ENCODE results near the gene IL9. TPM values are rescaled to one million over a fixed set of nuclear protein-coding genes. Genes with fewer than 3 reads are reported as not detected.

IL9 gene
- total and polyA plus RNA-seq, 2 of the 13 experiments (the other 11 are each of a cell fraction or from before 2014, with no cell fraction given), result not detected

GRCh38 chr5:135930029-135930948, 34.6 kb upstream of the IL9 start (continued):
- no peak for TF ChIP-seq ZHX2 (IDR thresholded peaks at IDR 0.05; ENCODE audit: low read depth)
- TF ChIP-seq ZHX2 (CRISPR knock-in tag; IDR thresholded peaks at IDR 0.05; ENCODE audit: borderline replicate concordance), result peak; percentile 64; the same call in 1 of the 2 replicates
- TF ChIP-seq AGO2 (optimal IDR thresholded peaks at IDR 0.05; ENCODE audit: low read depth, low read length), result no peak
- no peak for TF ChIP-seq NR3C1 (CRISPR knock-in tag; IDR thresholded peaks at IDR 0.05)
- no peak for TF ChIP-seq REL (CRISPR knock-in tag; conservative IDR thresholded peaks at IDR 0.05)
- TF ChIP-seq ZNF839 (CRISPR knock-in tag; IDR thresholded peaks at IDR 0.05; ENCODE audit: borderline replicate concordance), result 0 out of 2 replicates have a peak, but pooled peaks have one; percentile 44
- TF ChIP-seq ONECUT2 (CRISPR knock-in tag; IDR thresholded peaks at IDR 0.05), result no peak
- TF ChIP-seq ZNF792 (CRISPR knock-in tag; IDR thresholded peaks at IDR 0.05), result no peak
- 0 out of 2 replicates have a peak, but pooled peaks have one; percentile 18 for TF ChIP-seq ZNF891 (CRISPR knock-in tag; IDR thresholded peaks at IDR 0.05)
- TF ChIP-seq FLYWCH1 (CRISPR knock-in tag; IDR thresholded peaks at IDR 0.05), result no peak
- TF ChIP-seq ZNF276 (CRISPR knock-in tag; IDR thresholded peaks at IDR 0.05; ENCODE audit: low read depth), result peak; percentile 52; the same call in 1 of the 2 replicates
- 0 out of 2 replicates have a peak, but pooled peaks have one; percentile 44 for TF ChIP-seq ARNT2 (CRISPR knock-in tag; IDR thresholded peaks at IDR 0.05; ENCODE audit: low read depth)
- TF ChIP-seq ZNF574 (CRISPR knock-in tag; IDR thresholded peaks at IDR 0.05), result peak; percentile 42; the same call in 1 of the 2 replicates
- no peak for TF ChIP-seq ZNF253 (CRISPR knock-in tag; IDR thresholded peaks at IDR 0.05; ENCODE audit: borderline replicate concordance)
- no peak for TF ChIP-seq ZNF275 (CRISPR knock-in tag; IDR thresholded peaks at IDR 0.05; ENCODE audit: borderline replicate concordance)
